Endothelial cell of umbilical vein (primary cell): ENCODE data around the gene KIAA1217. TPM values are rescaled to one million over a fixed set of nuclear protein-coding genes. Genes with fewer than 3 reads are reported as not detected.

ENCODE experiments used
- BruUV-seq: library from RNA; stranded (reverse); fragments of 400-500 nt; replicated peaks from 2 replicates; lab custom pipeline; 2021; lab: Mats Ljungman, UMichigan
- CTCF ChIA-PET: fragments of 300-600, 350-600 bp; sonication (Branson Sonifier 250); formaldehyde crosslinking; loops from one replicate; lab custom pipeline; 2021; ENCODE audit warnings: antibody characterized with exemption, inconsistent platforms; lab: Charles Lee
- POLR2A ChIA-PET: fragments of 300-600, 350-600 bp; sonication (Branson Sonifier 250); formaldehyde crosslinking; loops from one replicate; lab custom pipeline; 2021; ENCODE audit warnings: antibody characterized with exemption, inconsistent platforms; lab: Charles Lee
- DNase-seq: peaks from one replicate; pipeline ENCODE4 v3.0.0-alpha.2; 2011; ENCODE audit warnings: low read depth, low spot score
- FAIRE-seq: peaks from 2 replicates; lab custom pipeline; 2011; peaks lifted over from hg19 to GRCh38; lab: Jason Lieb, UNC
- H2AFZ ChIP-seq: 2 replicates; pipeline ENCODE4 v1.6.0; 2012; ENCODE audit warnings: low read depth, low read length, control low read depth, inconsistent platforms
- H3K27ac ChIP-seq: 2 replicates; pipeline ENCODE4 v1.5.1; 2011; ENCODE audit warnings: low read depth, mild to moderate bottlenecking, control low read depth, low read length, moderate library complexity; ENCODE audit not compliant: insufficient read depth
- H3K27me3 ChIP-seq, 2 experiments: 2 replicates each; pipeline versions ENCODE4 v1.6.0 to v1.6.1; 2011; ENCODE audit warnings: low read length in 2 of 2, mixed read lengths in 1 of 2; ENCODE audit not compliant: control insufficient read depth in 2 of 2, insufficient read depth in 2 of 2
- H3K36me3 ChIP-seq, 2 experiments: 2 replicates in 1 of 2; 3 replicates in 1 of 2; pipeline ENCODE4 v1.5.1; 2011; ENCODE audit warnings: low read length in 2 of 2, mild to moderate bottlenecking in 1 of 2, moderate library complexity in 1 of 2; ENCODE audit not compliant: control insufficient read depth in 2 of 2, insufficient read depth in 2 of 2; ENCODE audit errors: extremely low read depth in 1 of 2
- H3K4me1 ChIP-seq: 3 replicates; pipeline ENCODE4 v1.5.1; 2011; ENCODE audit warnings: mild to moderate bottlenecking, low read length; ENCODE audit not compliant: control insufficient read depth, insufficient read depth; ENCODE audit errors: extremely low read depth
- H3K4me2 ChIP-seq: 2 replicates; pipeline ENCODE4 v1.6.1; 2011; ENCODE audit warnings: low read length, control low read depth, mixed read lengths; ENCODE audit not compliant: insufficient read depth
- H3K4me3 ChIP-seq, 3 experiments: fragments of 200-600 bp in 1 of 3; sonication (generic), shearing (Covaris generic) in 1 of 3; replicated peaks in 1 of 3; 2 replicates each; pipeline ENCODE4 v1.5.1; 2011 to 2016; ENCODE audit warnings: control low read depth in 3 of 3, low read length in 3 of 3, mild to moderate bottlenecking in 2 of 3, inconsistent platforms in 1 of 3, low read depth in 1 of 3, moderate library complexity in 1 of 3; ENCODE audit not compliant: insufficient read depth in 1 of 3
- H3K79me2 ChIP-seq: 2 replicates; pipeline ENCODE4 v1.6.0; 2012; ENCODE audit warnings: low read length, inconsistent platforms; ENCODE audit not compliant: control insufficient read depth, insufficient read depth
- H3K9ac ChIP-seq: replicated peaks from 2 replicates; pipeline ENCODE3; 2011; ENCODE audit warnings: low read length, control low read depth; ENCODE audit not compliant: insufficient read depth; ENCODE audit errors: extremely low read depth
- H3K9me1 ChIP-seq: replicated peaks from 3 replicates; pipeline ENCODE4 v1.6.0; 2011; ENCODE audit warnings: mild to moderate bottlenecking, low read length; ENCODE audit not compliant: control insufficient read depth, insufficient read depth; ENCODE audit errors: extremely low read depth
- H3K9me3 ChIP-seq: replicated peaks from 2 replicates; pipeline ENCODE4 v1.5.1; 2012; ENCODE audit warnings: low read length, inconsistent platforms; ENCODE audit not compliant: control insufficient read depth, insufficient read depth
- H4K20me1 ChIP-seq: replicated peaks from 2 replicates; pipeline ENCODE3; 2011; ENCODE audit warnings: mild to moderate bottlenecking, low read length; ENCODE audit not compliant: control insufficient read depth, insufficient read depth; ENCODE audit errors: extremely low read depth
- EZH2 ChIP-seq: IDR thresholded peaks from 2 replicates; pipeline ENCODE4 v1.6.1; 2012; ENCODE audit warnings: borderline replicate concordance, low read depth, mild to moderate bottlenecking, moderate library complexity, low read length, inconsistent platforms; ENCODE audit not compliant: severe bottlenecking
- FOS ChIP-seq: IDR thresholded peaks from 2 replicates; pipeline ENCODE4 v1.6.1; 2011; ENCODE audit warnings: mild to moderate bottlenecking, low read length, moderate library complexity, borderline replicate concordance; ENCODE audit not compliant: insufficient read depth
- GATA2 ChIP-seq: IDR thresholded peaks from 2 replicates; pipeline ENCODE4 v1.7.0; 2011; ENCODE audit warnings: low read depth, mild to moderate bottlenecking, moderate library complexity, mixed read lengths, low read length; ENCODE audit not compliant: insufficient read length, insufficient read depth
- JUN ChIP-seq: IDR thresholded peaks from 2 replicates; pipeline ENCODE4 v1.6.1; 2011; ENCODE audit warnings: borderline replicate concordance, low read depth; ENCODE audit not compliant: insufficient read length, insufficient read depth
- MYC ChIP-seq: IDR thresholded peaks from one replicate; pipeline ENCODE4 v1.6.1; 2011; ENCODE audit warnings: mild to moderate bottlenecking, low read depth, low read length
- POLR2A ChIP-seq: IDR thresholded peaks from 2 replicates; pipeline ENCODE4 v1.6.1; 2012; ENCODE audit warnings: low read depth, mild to moderate bottlenecking, control low read depth, low read length
- POLR2AphosphoS5 ChIP-seq: IDR thresholded peaks from 2 replicates; pipeline ENCODE4 v1.6.1; 2012; ENCODE audit warnings: low read depth, mild to moderate bottlenecking, control low read depth, low read length, moderate library complexity; ENCODE audit not compliant: insufficient read depth
- dilution Hi-C: fragments of 300-500 bp; cut with MboI; formaldehyde crosslinking; loops from one replicate; pipeline ENCODE4 v1.15.0; 2019; ENCODE audit warnings: low sequenced_read_pairs; ENCODE audit not compliant: extremely low pct_ligation_motif_present
- intact Hi-C: fragments of 100-400 bp; cut with micrococcal nuclease; formaldehyde crosslinking; loops from one replicate; pipeline ENCODE4 v1.10.0; 2022
- polyA plus RNA-seq, 4 experiments: library from polyadenylated mRNA; depleted of rRNA in 3 of 4; stranded (reverse) in 3 of 4; unstranded in 1 of 4; fragments of >200 nt; gene quantifications; 2 replicates each; pipeline versions ENCODE4 v1.2.1 to v1.2.3, GENCODE V29; 2011 to 2012; ENCODE audit warnings: missing spikeins in 1 of 4
- total RNA-seq: library from RNA; stranded (reverse); gene quantifications from 2 replicates; pipeline ENCODE4 v1.2.3, GENCODE V29; 2021
- TF ChIP-seq, protein P1 (sequence below), 2 donors: IDR thresholded peaks; 1 replicate in 1 of 2; 2 replicates in 1 of 2; pipeline ENCODE4 v1.5.1; 2011; ENCODE audit warnings: low read length in 2 of 2, mild to moderate bottlenecking in 2 of 2, moderate library complexity in 2 of 2, control low read depth in 1 of 2, inconsistent platforms in 1 of 2, low read depth in 1 of 2; ENCODE audit not compliant: insufficient read depth in 1 of 2; ENCODE audit errors: extremely low read depth in 1 of 2
- TF ChIP-seq, protein P2 (sequence below): IDR thresholded peaks from 2 replicates; pipeline ENCODE4 v1.6.1; 2011; ENCODE audit not compliant: insufficient read depth, insufficient read length

KIAA1217 gene
- total and polyA plus RNA-seq, 2 donors (not counting 3 experiments of a cell fraction or from before 2014, with no cell fraction given) = 0.83 to 10.3 TPM

GRCh38 chr10:24193330-24193729 is 15.6 kb upstream of the KIAA1217 start:
- no peaks in the 10 kb centered on the region for H3K79me2 ChIP-seq
- H3K9me3 ChIP-seq = no peaks in the 10 kb centered on the region
- dilution Hi-C loops (no loop called here), intact Hi-C loops (no loop called here)
- H3K9me1 ChIP-seq = no peaks in the 10 kb centered on the region
- no peak for DNase-seq
- H2AFZ ChIP-seq = no peak overlapping the region
- POLR2A ChIA-PET = no interaction called here
- H3K9ac ChIP-seq = no peak overlapping the region
- H3K36me3 ChIP-seq = no peaks in the 10 kb centered on the region
- H3K4me1 ChIP-seq = no peaks in the 10 kb centered on the region
- no peak overlapping the region for H3K27ac ChIP-seq
- no peak overlapping the region for H3K4me3 ChIP-seq
- no TSS peak for BruUV-seq
- H3K27me3 ChIP-seq = no peaks in the 10 kb centered on the region
- no peaks in the 10 kb centered on the region for H4K20me1 ChIP-seq
- no peak for FAIRE-seq
- no peak overlapping the region for H3K4me2 ChIP-seq
- CTCF ChIA-PET = no interaction called here
- TF ChIP-seq FOS (no peak), POLR2A (no peak), JUN (no peak), GATA2 (no peak), POLR2AphosphoS5 (no peak), EZH2 (no peak), MYC (no peak)
- TF ChIP-seq, protein P1, sequence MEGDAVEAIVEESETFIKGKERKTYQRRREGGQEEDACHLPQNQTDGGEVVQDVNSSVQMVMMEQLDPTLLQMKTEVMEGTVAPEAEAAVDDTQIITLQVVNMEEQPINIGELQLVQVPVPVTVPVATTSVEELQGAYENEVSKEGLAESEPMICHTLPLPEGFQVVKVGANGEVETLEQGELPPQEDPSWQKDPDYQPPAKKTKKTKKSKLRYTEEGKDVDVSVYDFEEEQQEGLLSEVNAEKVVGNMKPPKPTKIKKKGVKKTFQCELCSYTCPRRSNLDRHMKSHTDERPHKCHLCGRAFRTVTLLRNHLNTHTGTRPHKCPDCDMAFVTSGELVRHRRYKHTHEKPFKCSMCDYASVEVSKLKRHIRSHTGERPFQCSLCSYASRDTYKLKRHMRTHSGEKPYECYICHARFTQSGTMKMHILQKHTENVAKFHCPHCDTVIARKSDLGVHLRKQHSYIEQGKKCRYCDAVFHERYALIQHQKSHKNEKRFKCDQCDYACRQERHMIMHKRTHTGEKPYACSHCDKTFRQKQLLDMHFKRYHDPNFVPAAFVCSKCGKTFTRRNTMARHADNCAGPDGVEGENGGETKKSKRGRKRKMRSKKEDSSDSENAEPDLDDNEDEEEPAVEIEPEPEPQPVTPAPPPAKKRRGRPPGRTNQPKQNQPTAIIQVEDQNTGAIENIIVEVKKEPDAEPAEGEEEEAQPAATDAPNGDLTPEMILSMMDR (IDR thresholded peaks at IDR 0.05; ENCODE audit: extremely low read depth in 1 of 2, insufficient read depth in 1 of 2, low read depth in 1 of 2, low read length in 2 of 2) = no peak
- TF ChIP-seq, protein P2, sequence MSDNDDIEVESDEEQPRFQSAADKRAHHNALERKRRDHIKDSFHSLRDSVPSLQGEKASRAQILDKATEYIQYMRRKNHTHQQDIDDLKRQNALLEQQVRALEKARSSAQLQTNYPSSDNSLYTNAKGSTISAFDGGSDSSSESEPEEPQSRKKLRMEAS = no peak
